Midbrain (tissue), 1 donor: ENCODE results near the gene SLC29A2.

Experiments used
- DNase-seq: peaks from one replicate; lab custom pipeline; 2025; lab: John Stamatoyannopoulos, UW

SLC29A2 gene

DNA sequence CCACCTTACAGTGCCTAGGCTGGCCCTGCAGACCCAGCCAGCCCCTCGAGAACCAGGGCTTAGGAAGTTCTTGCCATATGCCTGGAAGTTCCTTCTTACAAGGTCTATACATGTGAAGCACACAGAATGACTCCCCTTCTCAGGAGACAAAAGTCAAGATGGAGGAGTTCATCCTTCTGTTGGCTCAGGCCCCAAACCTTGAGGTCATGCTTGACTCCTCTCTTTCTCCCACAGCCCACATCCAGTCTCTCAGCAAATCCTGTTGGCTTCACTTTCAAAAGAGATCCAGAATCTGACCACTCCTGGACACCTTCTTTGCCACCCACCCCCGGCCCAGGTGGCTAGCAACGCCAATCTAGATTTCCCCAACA, 53.0 kb downstream of the SLC29A2 start:
- DNase-seq = no peak

DNA sequence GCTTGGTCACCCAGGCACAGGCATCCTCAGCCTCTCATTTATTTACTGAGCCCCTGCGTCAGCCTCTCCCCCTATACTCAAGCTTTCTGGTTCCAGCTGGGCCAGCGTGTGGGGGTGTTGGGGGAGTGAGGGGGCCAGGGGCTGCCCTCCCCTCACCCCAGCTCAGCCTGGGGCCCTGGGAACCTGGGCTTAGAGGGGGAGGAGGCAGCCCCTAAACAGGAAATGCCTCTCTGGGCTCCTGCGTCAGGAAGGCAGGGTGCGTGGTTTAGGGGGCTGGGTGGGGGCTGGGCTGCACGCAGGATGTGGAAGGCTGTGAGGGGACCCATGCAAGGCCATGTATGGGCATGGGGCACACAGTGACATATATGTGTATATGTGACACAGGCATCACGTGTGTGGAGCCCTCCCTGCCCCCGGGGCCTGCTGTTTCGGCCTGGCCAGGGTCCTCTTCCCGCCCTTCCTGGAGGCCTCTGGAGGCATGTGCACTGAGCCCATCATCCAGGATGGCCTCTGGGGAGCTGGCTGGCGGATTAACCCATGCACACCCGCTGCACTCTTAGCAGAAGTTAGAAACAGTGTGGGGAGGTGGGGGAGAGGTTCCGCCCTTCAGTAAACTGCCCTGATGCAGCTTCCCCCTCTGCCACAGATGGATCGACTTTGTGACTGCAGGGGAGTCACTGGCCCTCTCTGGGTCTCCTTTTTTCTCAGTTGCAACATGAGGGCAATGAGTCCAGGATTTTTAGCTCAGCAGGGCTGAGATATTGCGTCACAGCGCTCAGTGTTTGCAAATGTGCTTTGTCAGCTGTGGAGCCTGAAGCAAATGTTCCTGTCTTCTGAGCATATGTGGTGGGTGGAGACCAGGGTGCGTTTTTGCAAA, 53.6 kb downstream of the SLC29A2 start:
- DNase-seq = no peak

GRCh38 chr11:66317322-66317722, 54.2 kb downstream of the SLC29A2 start:
- DNase-seq = no peak

DNA sequence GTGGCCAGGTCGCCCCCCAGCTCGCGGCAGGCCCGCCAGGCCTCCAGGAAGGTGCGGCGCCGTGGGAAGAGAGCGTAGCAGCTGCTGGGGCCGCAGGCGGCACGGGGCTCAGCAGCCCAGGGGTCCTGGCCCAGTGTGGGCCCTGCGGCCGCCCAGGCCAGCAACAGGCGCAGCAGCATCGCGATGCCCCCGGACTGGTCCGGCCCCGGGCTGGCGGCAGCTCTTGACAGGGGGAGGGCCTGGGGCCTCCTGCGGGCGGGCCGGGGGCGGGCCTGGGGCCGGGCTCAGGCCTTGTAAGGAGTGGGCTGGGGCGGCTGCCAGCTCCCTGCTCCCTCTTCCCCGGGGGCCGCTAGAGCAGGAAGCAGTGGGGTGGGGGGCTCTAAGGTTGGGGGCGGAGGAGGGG, 54.7 kb downstream of the SLC29A2 start, which contains the start of gene CD248:
TSS of gene CD248 (minus strand) at position 196 of the 403 bp plus-strand sequence. CDS start at position 179, 17 bp downstream.
- no peak for DNase-seq

GRCh38 chr11:66315921-66316811, 55.4 kb downstream of the SLC29A2 start:
- DNase-seq = no peak

- no peak for DNase-seq
These were observed 56.1 kb downstream of the SLC29A2 start for GRCh38 chr11:66315498-66315885.

- no peak for DNase-seq
These were observed 56.7 kb downstream of the SLC29A2 start for GRCh38 chr11:66314561-66315497.

DNA sequence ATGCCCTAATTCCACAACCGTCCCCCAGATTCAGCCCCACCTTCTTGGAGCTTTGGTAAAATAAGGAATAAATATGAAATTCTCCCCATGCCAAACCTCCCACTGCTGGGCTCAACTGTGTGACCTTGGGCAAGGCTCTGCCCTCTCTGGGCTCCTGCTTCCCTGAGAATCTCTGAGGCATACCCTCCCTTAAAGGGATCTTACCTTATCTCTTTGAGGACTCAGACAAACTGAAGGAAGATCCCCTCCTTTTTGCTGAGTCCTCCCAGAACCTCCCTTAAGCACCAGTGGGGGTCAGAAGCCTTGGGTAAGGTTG, 57.4 kb downstream of the SLC29A2 start:
- DNase-seq = no peak

DNA sequence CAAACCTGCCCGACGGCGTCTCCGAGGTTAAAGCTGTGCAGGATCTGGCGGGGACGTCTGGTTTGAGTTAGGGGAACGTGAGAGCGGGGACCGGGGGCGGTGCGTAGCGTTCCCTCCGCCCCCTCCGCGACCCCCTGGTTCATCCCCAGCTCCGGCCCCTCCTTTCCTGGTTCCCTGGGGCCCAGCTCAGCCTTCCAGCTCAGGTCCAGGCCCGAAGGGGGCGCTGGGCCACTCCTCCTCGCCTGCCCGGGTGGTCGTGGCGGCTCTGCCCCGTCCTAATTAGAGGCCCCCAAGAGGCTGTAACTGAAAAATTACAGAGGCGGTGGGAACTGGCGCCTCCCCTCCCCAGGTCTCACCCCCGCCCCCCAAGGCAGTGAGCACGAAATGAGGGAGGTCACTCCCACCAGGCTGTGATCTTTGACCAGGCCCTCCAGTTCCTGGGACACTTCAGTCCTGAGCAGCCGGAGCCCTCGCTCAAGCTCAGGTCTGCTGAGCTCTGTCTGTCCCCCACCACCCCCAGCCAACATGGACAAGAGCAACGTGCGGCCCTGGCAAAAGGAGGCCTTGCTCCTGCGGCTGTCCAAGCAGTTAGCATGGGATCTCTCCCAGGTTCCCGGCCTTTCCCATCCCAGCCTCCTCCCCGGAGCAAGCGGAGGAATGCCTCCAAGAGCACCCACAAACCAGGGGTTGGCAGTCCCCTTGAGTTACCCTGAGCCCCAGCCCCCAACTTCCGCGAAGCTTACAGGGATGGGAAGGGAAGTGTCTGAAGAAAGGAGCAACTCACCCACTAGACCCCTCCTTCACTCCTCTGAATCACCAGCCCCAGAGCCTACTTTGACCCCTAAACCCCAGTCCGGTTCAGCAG, 58.0 kb downstream of the SLC29A2 start:
- DNase-seq = no peak

- peak; percentile 92 for DNase-seq
These were observed 58.8 kb downstream of the SLC29A2 start for GRCh38 chr11:66312549-66313320.
